Measurements from ENCODE around the gene NOD2.

Gene NOD2

GRCh38 chr16:50709061-50709684, 15.8 kb downstream of the NOD2 start:
- TF ChIP-seq POLR2A (IDR thresholded peaks at IDR 0.05; ENCODE audit: low read depth, low read length), result no peak
- DNase-seq (ENCODE audit: insufficient read length, low spot score), result no peak

GRCh38 chr16:50709980-50710379, 16.6 kb downstream of the NOD2 start:
- FAIRE-seq, result no peak
- TF ChIP-seq POLR2A (IDR thresholded peaks at IDR 0.05; ENCODE audit: low read depth, low read length), result no peak
- DNase-seq (ENCODE audit: insufficient read length, low spot score), result no peak

More at GRCh38 chr16:50709061-50709684, 15.8 kb downstream of the NOD2 start:
- FAIRE-seq, result no peak

GRCh38 chr16:50711040-50711439, 17.6 kb downstream of the NOD2 start:
- no peak for TF ChIP-seq POLR2A (IDR thresholded peaks at IDR 0.05; ENCODE audit: low read depth, low read length)
- FAIRE-seq, result no peak

GRCh38 chr16:50711862-50712559, 18.6 kb downstream of the NOD2 start:
- FAIRE-seq, result no peak
- no peak for TF ChIP-seq POLR2A (IDR thresholded peaks at IDR 0.05; ENCODE audit: low read depth, low read length)
- DNase-seq (ENCODE audit: insufficient read length, low spot score), result no peak

More at GRCh38 chr16:50711040-50711439, 17.6 kb downstream of the NOD2 start:
- no peak for DNase-seq (ENCODE audit: insufficient read length, low spot score)

- no peak for FAIRE-seq
- DNase-seq (ENCODE audit: insufficient read length, low spot score), result no peak
- TF ChIP-seq POLR2A (IDR thresholded peaks at IDR 0.05; ENCODE audit: low read depth, low read length), result no peak
These were observed 19.1 kb downstream of the NOD2 start for GRCh38 chr16:50712560-50712898.

- no peak for DNase-seq (ENCODE audit: insufficient read length, low spot score)
- FAIRE-seq, result no peak
- TF ChIP-seq POLR2A (IDR thresholded peaks at IDR 0.05; ENCODE audit: low read depth, low read length), result no peak
These were observed 19.6 kb downstream of the NOD2 start for GRCh38 chr16:50712956-50713355.

GRCh38 chr16:50717091-50717490, 23.7 kb downstream of the NOD2 start:
- TF ChIP-seq POLR2A (IDR thresholded peaks at IDR 0.05; ENCODE audit: low read depth, low read length), result no peak
- no peak for FAIRE-seq
- no peak for DNase-seq (ENCODE audit: insufficient read length, low spot score)

- no peak for DNase-seq (ENCODE audit: insufficient read length, low spot score)
- no peak for TF ChIP-seq POLR2A (IDR thresholded peaks at IDR 0.05; ENCODE audit: low read depth, low read length)
- FAIRE-seq, result no peak
These were observed 24.1 kb downstream of the NOD2 start for GRCh38 chr16:50717494-50717893.

GRCh38 chr16:50718061-50718760, 24.8 kb downstream of the NOD2 start:
- no peak for TF ChIP-seq POLR2A (IDR thresholded peaks at IDR 0.05; ENCODE audit: low read depth, low read length)
- DNase-seq (ENCODE audit: insufficient read length, low spot score) (no peak), FAIRE-seq (no peak)

GRCh38 chr16:50718761-50719400, 25.5 kb downstream of the NOD2 start:
- no peak for TF ChIP-seq POLR2A (IDR thresholded peaks at IDR 0.05; ENCODE audit: low read depth, low read length)
- FAIRE-seq (no peak), DNase-seq (ENCODE audit: insufficient read length, low spot score) (no peak)

GRCh38 chr16:50719401-50720337, 26.3 kb downstream of the NOD2 start:
- FAIRE-seq (no peak), DNase-seq (ENCODE audit: insufficient read length, low spot score) (no peak)

GRCh38 chr16:50721549-50722404, 28.4 kb downstream of the NOD2 start:
- no peak for TF ChIP-seq POLR2A (IDR thresholded peaks at IDR 0.05; ENCODE audit: low read depth, low read length)
- no peak for DNase-seq (ENCODE audit: insufficient read length, low spot score)
- no peak for FAIRE-seq

More at GRCh38 chr16:50719401-50720337, 26.3 kb downstream of the NOD2 start:
- TF ChIP-seq POLR2A (IDR thresholded peaks at IDR 0.05; ENCODE audit: low read depth, low read length), result no peak

Measured in H54 (cell line).